HEK293 (cell line): ENCODE data around the gene IFT27.

Source experiments
- CTCF ChIA-PET: fragments of 350-600 bp; formaldehyde crosslinking; extraction: SDS; loops from one replicate; lab custom pipeline; 2021; ENCODE audit warnings: antibody characterized with exemption; lab: Yijun Ruan, JAX
- POLR2A ChIA-PET: fragments of 300-600 bp; formaldehyde crosslinking; extraction: SDS; loops from one replicate; lab custom pipeline; 2020; ENCODE audit warnings: antibody characterized with exemption, inconsistent platforms; lab: Yijun Ruan, JAX
- H3K27ac ChIP-seq: fragments of 200-500 bp; sonication (Bioruptor generic); 2 replicates; pipeline ENCODE4 v1.5.1; 2014; ENCODE audit warnings: low read depth, low read length, control low read depth, inconsistent platforms; ENCODE audit errors: extremely low read depth
- H3K36me3 ChIP-seq, 2 experiments: fragments of 200-500 bp in 1 of 2; sonication (Bioruptor generic) in 1 of 2; 1 replicate in 1 of 2; 2 replicates in 1 of 2; pipeline ENCODE4 v1.5.1; 2014 to 2017; ENCODE audit warnings: inconsistent platforms in 2 of 2, low read length in 2 of 2; ENCODE audit not compliant: control insufficient read depth in 2 of 2, insufficient read depth in 1 of 2
- H3K4me1 ChIP-seq: fragments of 200-500 bp; sonication (Bioruptor generic); 2 replicates; pipeline ENCODE4 v1.5.1; 2014; ENCODE audit warnings: mild to moderate bottlenecking, low read length, inconsistent platforms; ENCODE audit not compliant: control insufficient read depth, insufficient read depth
- H3K4me3 ChIP-seq: 2 replicates; pipeline ENCODE4 v1.5.1; 2011; ENCODE audit warnings: low read depth, mild to moderate bottlenecking, control low read depth, low read length, moderate library complexity
- H3K9me3 ChIP-seq: fragments of 200-500 bp; sonication (Bioruptor generic); 2 replicates; pipeline ENCODE4 v1.5.1; 2014; ENCODE audit warnings: low read depth, low read length, inconsistent platforms; ENCODE audit not compliant: control insufficient read depth, insufficient read depth
- GLI2 ChIP-seq: fragments of 450-650 bp; formaldehyde crosslinking; IDR thresholded peaks from 2 replicates; pipeline ENCODE4; 2017; ENCODE audit warnings: missing biosample characterization, missing genetic modification characterization, low read depth, borderline replicate concordance
- GLIS2 ChIP-seq: fragments of 450-650 bp; formaldehyde crosslinking; IDR thresholded peaks from 2 replicates; pipeline ENCODE4 v1.5.1; 2016; ENCODE audit warnings: missing biosample characterization, missing genetic modification characterization
- SCRT2 ChIP-seq: fragments of 450-650 bp; formaldehyde crosslinking; IDR thresholded peaks from 2 replicates; pipeline ENCODE4 v1.5.1; 2016; ENCODE audit warnings: missing biosample characterization, missing genetic modification characterization
- YY2 ChIP-seq: fragments of 450-650 bp; formaldehyde crosslinking; IDR thresholded peaks from 2 replicates; pipeline ENCODE4 v1.5.1; 2016; ENCODE audit warnings: missing biosample characterization, missing genetic modification characterization
- ZBTB17 ChIP-seq: fragments of 450-650 bp; formaldehyde crosslinking; IDR thresholded peaks from 2 replicates; pipeline ENCODE4 v1.5.1; 2016; ENCODE audit warnings: missing biosample characterization, missing genetic modification characterization
- ZFHX2 ChIP-seq: fragments of 450-650 bp; formaldehyde crosslinking; conservative IDR thresholded peaks from 2 replicates; pipeline ENCODE4 v1.5.1; 2016; ENCODE audit warnings: missing biosample characterization, missing genetic modification characterization
- ZNF302 ChIP-seq: fragments of 450-650 bp; formaldehyde crosslinking; IDR thresholded peaks from 2 replicates; pipeline ENCODE4 v1.5.1; 2016; ENCODE audit warnings: missing biosample characterization, missing genetic modification characterization, low read depth
- ZNF324 ChIP-seq: fragments of 450-650 bp; formaldehyde crosslinking; IDR thresholded peaks from 2 replicates; pipeline ENCODE4 v1.5.1; 2016; ENCODE audit warnings: missing biosample characterization, missing genetic modification characterization
- ZNF366 ChIP-seq: fragments of 450-650 bp; formaldehyde crosslinking; conservative IDR thresholded peaks from 2 replicates; pipeline ENCODE4 v1.5.1; 2016; ENCODE audit warnings: missing biosample characterization, missing genetic modification characterization
- ZNF521 ChIP-seq: fragments of 450-650 bp; formaldehyde crosslinking; IDR thresholded peaks from 2 replicates; pipeline ENCODE4 v1.5.1; 2017; ENCODE audit warnings: missing biosample characterization, mild to moderate bottlenecking, missing genetic modification characterization
- ZNF560 ChIP-seq: fragments of 450-650 bp; formaldehyde crosslinking; IDR thresholded peaks from 2 replicates; pipeline ENCODE4 v1.5.1; 2017; ENCODE audit warnings: missing biosample characterization, missing genetic modification characterization, borderline replicate concordance
- ZNF561 ChIP-seq: fragments of 450-650 bp; IDR thresholded peaks from 2 replicates; pipeline ENCODE4 v1.5.1; 2018; ENCODE audit warnings: missing biosample characterization, missing genetic modification characterization, borderline replicate concordance
- ZNF621 ChIP-seq: fragments of 450-650 bp; formaldehyde crosslinking; IDR thresholded peaks from 2 replicates; pipeline ENCODE4 v1.5.1; 2017; ENCODE audit warnings: missing biosample characterization, missing genetic modification characterization
- ZNF629 ChIP-seq: fragments of 450-650 bp; formaldehyde crosslinking; IDR thresholded peaks from 2 replicates; pipeline ENCODE4 v1.5.1; 2017; ENCODE audit warnings: missing biosample characterization, missing genetic modification characterization
- ZNF658 ChIP-seq: fragments of 450-650 bp; formaldehyde crosslinking; IDR thresholded peaks from 2 replicates; pipeline ENCODE4; 2016; ENCODE audit warnings: missing biosample characterization, missing genetic modification characterization
- ZNF701 ChIP-seq: fragments of 450-650 bp; formaldehyde crosslinking; IDR thresholded peaks from 2 replicates; pipeline ENCODE4 v1.5.1; 2016; ENCODE audit warnings: missing biosample characterization, missing genetic modification characterization
- TF ChIP-seq, protein P1 (sequence below): fragments of 450-650 bp; formaldehyde crosslinking; IDR thresholded peaks from 2 replicates; pipeline ENCODE4 v1.5.1; 2017; ENCODE audit warnings: missing biosample characterization, missing genetic modification characterization
- TF ChIP-seq, protein P2 (sequence below): fragments of 450-650 bp; IDR thresholded peaks from 2 replicates; pipeline ENCODE4 v1.5.1; 2018; ENCODE audit warnings: missing biosample characterization, missing genetic modification characterization
- TF ChIP-seq, protein P3 (sequence below): fragments of 450-650 bp; formaldehyde crosslinking; IDR thresholded peaks from 2 replicates; pipeline ENCODE4 v1.5.1; 2016; ENCODE audit warnings: missing biosample characterization, missing genetic modification characterization
- TF ChIP-seq, protein P4 (sequence below): fragments of 450-650 bp; formaldehyde crosslinking; IDR thresholded peaks from 2 replicates; pipeline ENCODE4 v1.5.1; 2017; ENCODE audit warnings: missing biosample characterization, missing genetic modification characterization
- TF ChIP-seq, protein P5 (sequence below): fragments of 450-650 bp; formaldehyde crosslinking; IDR thresholded peaks from 2 replicates; pipeline ENCODE4 v1.5.1; 2016; ENCODE audit warnings: missing biosample characterization, missing genetic modification characterization
- TF ChIP-seq, protein P6 (sequence below): fragments of 450-650 bp; formaldehyde crosslinking; IDR thresholded peaks from 2 replicates; pipeline ENCODE4 v1.5.1; 2016; ENCODE audit warnings: missing biosample characterization, missing genetic modification characterization, borderline replicate concordance

IFT27 gene

DNA sequence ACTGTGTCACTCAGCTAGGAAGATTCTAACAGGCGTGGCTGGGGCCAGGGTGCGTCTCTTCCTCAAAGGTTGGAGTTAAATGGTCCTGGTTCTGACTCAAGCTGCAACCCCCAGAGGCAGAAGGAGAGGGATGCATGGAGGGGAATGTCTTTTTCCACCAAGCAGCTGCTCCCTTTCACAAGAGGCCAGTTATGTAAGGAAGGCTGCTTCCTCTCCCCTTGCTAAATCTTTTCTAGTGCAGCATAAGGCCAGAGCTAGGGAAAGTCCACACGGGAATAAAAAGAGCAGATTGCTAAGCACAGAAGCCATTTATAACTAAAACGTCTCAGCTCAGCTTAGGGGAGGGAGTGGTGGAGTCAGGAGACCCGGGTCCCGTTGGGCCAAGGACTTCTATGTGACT lies 30.9 kb upstream of the IFT27 start:
- Histone ChIP-seq H3K4me1 (no peaks in the 10 kb centered on the region), H3K4me3 (no peak overlapping the region), H3K27ac (no peak overlapping the region), H3K9me3 (no peaks in the 10 kb centered on the region), H3K36me3 (no peaks in the 10 kb centered on the region)
- ChIA-PET CTCF (interaction anchor here (0.6 to 2.6 kb wide), 4 partner anchors 25 to 192 kb away, joined by 3 to 16 read pairs (median 10); no protein-coding TSS in a partner anchor), POLR2A (no interaction called here)
- TF ChIP-seq GLI2 (tag by site-specific recombination), result no peak
- TF ChIP-seq ZNF621, result no peak
- no peak for TF ChIP-seq ZNF560 (tag by site-specific recombination)
- TF ChIP-seq ZNF701, result no peak
- no peak for TF ChIP-seq GLIS2
- TF ChIP-seq, protein P1, sequence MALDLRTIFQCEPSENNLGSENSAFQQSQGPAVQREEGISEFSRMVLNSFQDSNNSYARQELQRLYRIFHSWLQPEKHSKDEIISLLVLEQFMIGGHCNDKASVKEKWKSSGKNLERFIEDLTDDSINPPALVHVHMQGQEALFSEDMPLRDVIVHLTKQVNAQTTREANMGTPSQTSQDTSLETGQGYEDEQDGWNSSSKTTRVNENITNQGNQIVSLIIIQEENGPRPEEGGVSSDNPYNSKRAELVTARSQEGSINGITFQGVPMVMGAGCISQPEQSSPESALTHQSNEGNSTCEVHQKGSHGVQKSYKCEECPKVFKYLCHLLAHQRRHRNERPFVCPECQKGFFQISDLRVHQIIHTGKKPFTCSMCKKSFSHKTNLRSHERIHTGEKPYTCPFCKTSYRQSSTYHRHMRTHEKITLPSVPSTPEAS, result no peak
- no peak for TF ChIP-seq ZNF658 (tag by site-specific recombination)
- TF ChIP-seq, protein P2, sequence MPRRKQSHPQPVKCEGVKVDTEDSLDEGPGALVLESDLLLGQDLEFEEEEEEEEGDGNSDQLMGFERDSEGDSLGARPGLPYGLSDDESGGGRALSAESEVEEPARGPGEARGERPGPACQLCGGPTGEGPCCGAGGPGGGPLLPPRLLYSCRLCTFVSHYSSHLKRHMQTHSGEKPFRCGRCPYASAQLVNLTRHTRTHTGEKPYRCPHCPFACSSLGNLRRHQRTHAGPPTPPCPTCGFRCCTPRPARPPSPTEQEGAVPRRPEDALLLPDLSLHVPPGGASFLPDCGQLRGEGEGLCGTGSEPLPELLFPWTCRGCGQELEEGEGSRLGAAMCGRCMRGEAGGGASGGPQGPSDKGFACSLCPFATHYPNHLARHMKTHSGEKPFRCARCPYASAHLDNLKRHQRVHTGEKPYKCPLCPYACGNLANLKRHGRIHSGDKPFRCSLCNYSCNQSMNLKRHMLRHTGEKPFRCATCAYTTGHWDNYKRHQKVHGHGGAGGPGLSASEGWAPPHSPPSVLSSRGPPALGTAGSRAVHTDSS (tag by site-specific recombination), result no peak
- no peak for TF ChIP-seq SCRT2
- TF ChIP-seq, all 188 proteins: peak for 0

DNA sequence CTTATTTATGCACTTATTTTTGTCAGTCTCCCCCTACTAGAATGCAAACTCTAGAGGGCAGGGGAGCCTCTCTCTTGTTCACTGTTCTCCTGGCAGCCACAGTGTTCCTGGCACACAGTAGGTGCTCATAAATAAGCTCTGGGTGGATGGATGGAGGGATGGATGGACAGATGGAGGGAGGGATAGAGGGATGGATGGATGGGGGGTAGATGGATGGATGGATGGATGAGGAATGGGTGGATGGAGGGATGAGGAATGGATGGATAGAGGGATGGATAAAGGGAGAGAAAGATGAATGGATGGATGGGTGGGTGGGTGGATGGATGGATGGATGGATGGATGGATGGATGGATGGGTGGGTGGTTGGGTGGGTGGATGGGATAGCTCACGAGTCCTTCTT lies 27.4 kb upstream of the IFT27 start:
- Histone ChIP-seq H3K27ac (no peak overlapping the region), H3K4me1 (no peaks in the 10 kb centered on the region), H3K9me3 (no peaks in the 10 kb centered on the region), H3K36me3 (no peaks in the 10 kb centered on the region), H3K4me3 (no peak overlapping the region)
- TF ChIP-seq, protein P3, sequence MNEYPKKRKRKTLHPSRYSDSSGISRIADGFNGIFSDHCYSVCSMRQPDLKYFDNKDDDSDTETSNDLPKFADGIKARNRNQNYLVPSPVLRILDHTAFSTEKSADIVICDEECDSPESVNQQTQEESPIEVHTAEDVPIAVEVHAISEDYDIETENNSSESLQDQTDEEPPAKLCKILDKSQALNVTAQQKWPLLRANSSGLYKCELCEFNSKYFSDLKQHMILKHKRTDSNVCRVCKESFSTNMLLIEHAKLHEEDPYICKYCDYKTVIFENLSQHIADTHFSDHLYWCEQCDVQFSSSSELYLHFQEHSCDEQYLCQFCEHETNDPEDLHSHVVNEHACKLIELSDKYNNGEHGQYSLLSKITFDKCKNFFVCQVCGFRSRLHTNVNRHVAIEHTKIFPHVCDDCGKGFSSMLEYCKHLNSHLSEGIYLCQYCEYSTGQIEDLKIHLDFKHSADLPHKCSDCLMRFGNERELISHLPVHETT (tag by site-specific recombination), result no peak
- TF ChIP-seq, protein P4, sequence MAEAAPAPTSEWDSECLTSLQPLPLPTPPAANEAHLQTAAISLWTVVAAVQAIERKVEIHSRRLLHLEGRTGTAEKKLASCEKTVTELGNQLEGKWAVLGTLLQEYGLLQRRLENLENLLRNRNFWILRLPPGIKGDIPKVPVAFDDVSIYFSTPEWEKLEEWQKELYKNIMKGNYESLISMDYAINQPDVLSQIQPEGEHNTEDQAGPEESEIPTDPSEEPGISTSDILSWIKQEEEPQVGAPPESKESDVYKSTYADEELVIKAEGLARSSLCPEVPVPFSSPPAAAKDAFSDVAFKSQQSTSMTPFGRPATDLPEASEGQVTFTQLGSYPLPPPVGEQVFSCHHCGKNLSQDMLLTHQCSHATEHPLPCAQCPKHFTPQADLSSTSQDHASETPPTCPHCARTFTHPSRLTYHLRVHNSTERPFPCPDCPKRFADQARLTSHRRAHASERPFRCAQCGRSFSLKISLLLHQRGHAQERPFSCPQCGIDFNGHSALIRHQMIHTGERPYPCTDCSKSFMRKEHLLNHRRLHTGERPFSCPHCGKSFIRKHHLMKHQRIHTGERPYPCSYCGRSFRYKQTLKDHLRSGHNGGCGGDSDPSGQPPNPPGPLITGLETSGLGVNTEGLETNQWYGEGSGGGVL, result no peak
- TF ChIP-seq ZNF366 (tag by site-specific recombination), result peak; percentile 97
- TF ChIP-seq ZBTB17 (tag by site-specific recombination), result peak; percentile 53; the same call in 1 of the 2 replicates
- peak; percentile 32; the same call in 1 of the 2 replicates for TF ChIP-seq ZFHX2 (tag by site-specific recombination)
- ChIA-PET POLR2A (interaction anchor here (0.5 kb wide), 1 partner anchor 129 kb away, joined by 7 read pairs; no protein-coding TSS in a partner anchor), CTCF (interaction anchor here (0.5 to 2.2 kb wide), 5 partner anchors 22 to 396 kb away, joined by 3 to 11 read pairs (median 3); no protein-coding TSS in a partner anchor)

DNA sequence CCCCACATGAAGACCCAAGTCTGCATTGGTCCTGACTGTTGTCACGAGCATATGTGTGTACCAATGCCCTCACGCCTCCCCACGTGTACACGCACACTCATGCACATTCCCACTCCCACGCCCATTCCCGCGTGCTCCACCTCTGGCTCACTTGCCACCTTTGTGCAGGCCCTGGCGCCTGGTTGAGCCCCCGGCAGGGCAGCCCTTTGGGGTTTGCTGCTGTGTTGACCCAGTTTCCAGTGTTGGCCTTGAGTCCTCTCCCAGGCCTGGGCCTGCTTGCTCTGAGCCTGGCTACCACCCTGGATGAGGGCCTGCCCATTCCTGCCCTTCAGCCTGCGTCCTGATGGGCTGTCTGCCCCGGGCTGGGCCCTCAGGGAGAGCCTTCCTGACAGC lies 22.8 kb upstream of the IFT27 start:
- no peak overlapping the region for H3K4me3 ChIP-seq
- H3K36me3 ChIP-seq, result no peaks in the 10 kb centered on the region
- POLR2A ChIA-PET, result no interaction called here
- CTCF ChIA-PET, result no interaction called here
- no peak overlapping the region for H3K27ac ChIP-seq
- no peaks in the 10 kb centered on the region for H3K9me3 ChIP-seq
- no peaks in the 10 kb centered on the region; the same call in 1 of the 2 replicates for H3K4me1 ChIP-seq
- TF ChIP-seq ZNF521 (no peak), ZNF629 (tag by site-specific recombination) (no peak), ZNF302 (tag by site-specific recombination) (no peak), ZNF561 (tag by site-specific recombination) (no peak), YY2 (no peak), ZNF560 (tag by site-specific recombination) (no peak), ZNF324 (tag by site-specific recombination) (no peak)
- TF ChIP-seq, protein P5, sequence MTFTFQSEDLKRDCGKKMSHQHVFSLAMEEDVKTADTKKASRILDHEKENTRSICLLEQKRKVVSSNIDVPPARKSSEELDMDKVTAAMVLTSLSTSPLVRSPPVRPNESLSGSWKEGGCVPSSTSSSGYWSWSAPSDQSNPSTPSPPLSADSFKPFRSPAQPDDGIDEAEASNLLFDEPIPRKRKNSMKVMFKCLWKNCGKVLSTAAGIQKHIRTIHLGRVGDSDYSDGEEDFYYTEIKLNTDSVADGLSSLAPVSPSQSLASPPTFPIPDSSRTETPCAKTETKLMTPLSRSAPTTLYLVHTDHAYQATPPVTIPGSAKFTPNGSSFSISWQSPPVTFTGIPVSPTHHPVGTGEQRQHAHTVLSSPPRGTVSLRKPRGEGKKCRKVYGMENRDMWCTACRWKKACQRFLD, result no peak
- TF ChIP-seq, protein P3 (tag by site-specific recombination), result no peak
- TF ChIP-seq, protein P6, sequence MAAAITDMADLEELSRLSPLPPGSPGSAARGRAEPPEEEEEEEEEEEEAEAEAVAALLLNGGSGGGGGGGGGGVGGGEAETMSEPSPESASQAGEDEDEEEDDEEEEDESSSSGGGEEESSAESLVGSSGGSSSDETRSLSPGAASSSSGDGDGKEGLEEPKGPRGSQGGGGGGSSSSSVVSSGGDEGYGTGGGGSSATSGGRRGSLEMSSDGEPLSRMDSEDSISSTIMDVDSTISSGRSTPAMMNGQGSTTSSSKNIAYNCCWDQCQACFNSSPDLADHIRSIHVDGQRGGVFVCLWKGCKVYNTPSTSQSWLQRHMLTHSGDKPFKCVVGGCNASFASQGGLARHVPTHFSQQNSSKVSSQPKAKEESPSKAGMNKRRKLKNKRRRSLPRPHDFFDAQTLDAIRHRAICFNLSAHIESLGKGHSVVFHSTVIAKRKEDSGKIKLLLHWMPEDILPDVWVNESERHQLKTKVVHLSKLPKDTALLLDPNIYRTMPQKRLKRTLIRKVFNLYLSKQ (tag by site-specific recombination), result no peak
